ENCODE data around the gene NIPAL4.

The NIPAL4 gene

DNA sequence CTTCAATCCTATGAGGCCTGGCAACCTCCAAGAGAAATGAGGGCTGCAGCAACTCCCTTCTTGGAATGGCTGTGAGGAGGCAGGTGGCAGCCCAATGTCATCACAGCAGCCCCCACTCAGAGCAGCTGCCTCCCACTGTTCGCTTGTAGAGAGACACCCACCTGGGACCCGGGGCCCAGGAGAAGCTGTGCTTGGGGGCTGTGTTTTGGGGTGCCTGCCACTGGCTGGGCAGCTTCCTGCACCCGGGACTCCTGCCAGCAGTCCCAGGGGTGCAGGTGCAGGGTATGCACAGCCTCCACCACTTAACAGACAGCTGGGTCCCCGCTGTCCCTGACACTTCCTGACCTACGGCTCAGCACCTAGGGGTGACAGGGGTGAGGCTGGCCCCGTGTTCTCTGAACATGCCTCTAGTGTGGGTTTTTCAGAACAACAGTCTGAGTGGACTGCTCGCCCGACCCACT is 26.2 kb downstream of the NIPAL4 start:
- DNase-seq (ENCODE audit: low read depth) = no peak

DNA sequence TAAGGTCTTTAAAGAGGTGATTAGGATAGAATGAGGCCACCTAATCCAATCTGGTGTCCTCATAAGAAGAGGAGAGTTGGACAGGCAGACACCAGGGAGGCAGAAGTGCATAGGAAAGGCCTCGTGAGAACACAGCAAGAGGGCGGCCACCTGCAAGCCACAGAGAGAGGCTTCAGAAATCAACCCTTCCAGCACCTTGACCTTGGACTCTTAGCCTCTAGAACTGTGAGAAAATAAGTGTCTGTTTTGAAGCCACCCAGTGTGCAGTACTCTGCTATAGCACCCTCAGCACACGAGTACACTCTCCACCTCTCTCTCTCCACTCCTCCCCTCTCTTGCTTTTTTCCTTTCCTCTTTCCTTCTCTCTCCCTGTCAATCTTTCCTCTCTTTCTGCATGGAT is 26.8 kb downstream of the NIPAL4 start:
- DNase-seq (ENCODE audit: low read depth) = no peak

- DNase-seq (ENCODE audit: low read depth) = no peak
These were observed 27.3 kb downstream of the NIPAL4 start for GRCh38 chr5:157487358-157487757.

GRCh38 chr5:157491471-157491995 is 31.5 kb downstream of the NIPAL4 start:
- no peak for DNase-seq (ENCODE audit: low read depth)

DNA sequence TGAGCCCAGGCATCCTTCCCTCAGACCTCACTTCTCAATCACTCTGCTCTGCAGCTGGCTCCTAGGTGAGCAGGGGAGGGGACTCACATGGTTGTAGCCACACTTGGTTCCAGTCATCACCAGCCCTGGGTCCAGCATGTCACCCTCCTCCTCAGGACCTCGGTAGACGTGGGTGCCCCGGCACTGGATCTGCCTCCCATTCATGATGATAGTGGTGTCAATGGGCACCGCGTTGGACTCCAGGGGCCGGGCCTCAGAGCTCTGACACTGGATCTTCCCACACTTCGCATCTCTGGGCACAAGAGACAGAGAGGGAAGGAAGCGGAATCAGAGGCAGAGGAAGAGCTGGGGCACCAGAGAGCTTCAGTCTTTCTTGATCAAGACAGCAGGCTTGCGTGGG is 32.9 kb downstream of the NIPAL4 start:
- no peak for DNase-seq (ENCODE audit: low read depth)

GRCh38 chr5:157494178-157494832 is 34.3 kb downstream of the NIPAL4 start:
- DNase-seq (ENCODE audit: low read depth) = no peak

DNA sequence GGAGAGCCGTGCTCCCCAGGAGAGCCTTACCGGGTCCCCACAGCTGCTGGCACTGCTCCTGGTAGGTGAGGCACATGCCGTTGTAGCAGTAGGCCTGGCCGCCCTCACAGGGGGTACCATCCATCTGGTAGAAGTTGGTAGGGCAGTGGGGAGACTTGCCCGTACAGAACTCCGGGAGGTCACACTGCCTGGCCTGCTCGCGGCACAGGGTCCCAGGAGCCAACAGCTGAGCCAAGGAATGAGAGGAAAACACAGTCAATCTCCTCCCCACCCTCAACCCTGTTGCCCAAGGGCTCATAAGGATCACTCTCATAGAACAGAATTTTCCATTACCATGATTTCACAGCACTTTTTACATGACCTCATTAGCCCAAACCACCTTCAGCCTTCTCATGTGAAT is 36.9 kb downstream of the NIPAL4 start:
- DNase-seq (ENCODE audit: low read depth) = no peak

GRCh38 chr5:157497875-157498611 is 38.0 kb downstream of the NIPAL4 start:
- no peak for DNase-seq (ENCODE audit: low read depth)

GRCh38 chr5:157502143-157502647 is 42.2 kb downstream of the NIPAL4 start:
- DNase-seq (ENCODE audit: low read depth) = no peak

- DNase-seq (ENCODE audit: low read depth) = no peak
These were observed 44.0 kb downstream of the NIPAL4 start for GRCh38 chr5:157504053-157504452.

- DNase-seq (ENCODE audit: low read depth) = no peak
These were observed 45.5 kb downstream of the NIPAL4 start for GRCh38 chr5:157505496-157505895.

DNA sequence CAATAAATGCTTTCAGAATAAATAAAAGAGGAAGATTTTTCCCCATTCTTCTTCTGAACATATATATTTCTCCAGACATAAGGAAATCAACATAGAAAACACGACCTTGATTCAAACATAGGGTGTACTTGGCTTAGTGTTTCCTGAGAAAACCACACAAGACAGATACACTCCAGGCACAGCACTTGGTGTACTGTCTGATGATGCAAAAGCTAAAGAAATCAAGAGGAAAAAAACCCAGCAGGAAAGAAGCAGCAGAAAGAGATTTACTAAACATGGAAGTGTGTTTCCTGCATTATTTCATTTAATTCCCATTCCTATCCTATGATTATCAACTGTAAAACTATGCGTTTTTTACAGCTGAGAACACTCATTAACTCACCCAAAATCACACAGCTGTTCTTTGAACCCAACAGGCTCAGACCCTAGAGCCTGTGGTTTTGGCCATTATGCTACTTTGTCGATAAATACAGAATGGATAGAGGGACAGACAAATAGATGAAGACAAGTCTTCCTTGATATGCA is 46.1 kb downstream of the NIPAL4 start:
- no peak for DNase-seq (ENCODE audit: low read depth)

- DNase-seq (ENCODE audit: low read depth) = no peak
These were observed 47.2 kb downstream of the NIPAL4 start for GRCh38 chr5:157506981-157507780.

GRCh38 chr5:157509093-157509492 is 49.1 kb downstream of the NIPAL4 start:
- DNase-seq (ENCODE audit: low read depth) = no peak

- DNase-seq (ENCODE audit: low read depth) = no peak
These were observed 49.6 kb downstream of the NIPAL4 start for GRCh38 chr5:157509587-157509986.

DNA sequence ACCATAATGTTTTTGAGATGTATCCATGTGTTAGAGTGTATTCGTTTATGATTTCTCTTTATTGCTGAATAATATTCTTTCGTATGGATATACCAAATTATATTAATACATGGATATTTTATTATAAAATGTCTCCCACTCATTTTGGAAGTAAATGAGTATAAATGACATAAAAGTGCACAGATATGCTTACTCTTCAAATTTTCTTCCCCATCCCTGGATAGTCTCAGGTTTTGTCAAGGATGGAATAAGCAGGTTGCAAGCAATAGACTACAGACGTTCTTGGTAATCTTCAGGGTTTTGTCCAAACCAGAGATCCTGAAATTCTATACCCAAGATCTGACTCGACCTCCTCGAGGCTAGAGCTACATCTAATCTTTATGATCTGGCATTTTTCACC is 50.7 kb downstream of the NIPAL4 start:
- DNase-seq (ENCODE audit: low read depth) = no peak

DNA sequence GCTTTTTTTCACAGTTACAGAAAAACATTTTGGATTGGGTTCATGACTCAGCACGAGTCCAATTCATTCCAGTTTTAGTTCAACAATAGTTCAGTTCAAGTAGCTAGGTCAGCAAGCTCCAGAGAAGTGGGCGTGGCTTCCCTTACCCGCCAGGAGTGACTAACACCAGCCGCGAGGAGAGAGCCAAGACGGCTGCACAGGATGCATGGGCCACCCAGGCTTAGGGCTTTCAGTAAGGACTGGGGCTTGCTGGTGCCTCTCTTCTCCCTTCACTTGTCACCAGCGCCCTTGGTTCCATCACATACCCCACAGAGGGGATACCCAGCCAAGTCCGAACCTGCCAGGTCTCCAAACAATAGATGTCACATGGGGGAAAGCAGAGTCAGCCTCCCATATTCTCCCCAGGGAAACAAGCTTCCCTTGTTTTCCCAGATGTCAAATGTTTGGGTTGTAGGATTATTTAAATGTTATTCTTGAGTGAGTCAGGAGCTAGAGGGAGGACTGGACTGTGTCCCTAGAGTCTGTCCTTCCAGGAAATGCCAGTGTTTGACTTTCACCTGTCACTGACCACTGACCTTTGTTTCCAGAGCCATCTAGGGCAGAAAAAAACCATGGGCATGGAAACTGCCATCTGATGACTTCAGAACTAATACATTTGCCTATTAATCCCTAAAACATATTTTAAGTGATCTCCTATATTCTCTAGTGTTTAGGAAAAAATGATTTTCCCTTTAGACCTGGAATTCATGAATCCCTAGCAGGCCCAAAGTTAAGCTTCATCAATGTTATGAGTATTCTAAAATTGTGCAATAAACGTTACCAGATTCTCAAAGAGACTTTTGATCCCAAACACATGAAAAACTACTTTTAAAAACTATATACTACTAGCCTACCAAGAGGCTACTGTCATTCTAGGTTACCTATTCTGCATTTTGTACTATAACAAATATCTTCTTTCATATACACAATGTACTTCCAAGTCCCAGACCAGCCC is 51.9 kb downstream of the NIPAL4 start:
- DNase-seq (ENCODE audit: low read depth) = no peak

DNA sequence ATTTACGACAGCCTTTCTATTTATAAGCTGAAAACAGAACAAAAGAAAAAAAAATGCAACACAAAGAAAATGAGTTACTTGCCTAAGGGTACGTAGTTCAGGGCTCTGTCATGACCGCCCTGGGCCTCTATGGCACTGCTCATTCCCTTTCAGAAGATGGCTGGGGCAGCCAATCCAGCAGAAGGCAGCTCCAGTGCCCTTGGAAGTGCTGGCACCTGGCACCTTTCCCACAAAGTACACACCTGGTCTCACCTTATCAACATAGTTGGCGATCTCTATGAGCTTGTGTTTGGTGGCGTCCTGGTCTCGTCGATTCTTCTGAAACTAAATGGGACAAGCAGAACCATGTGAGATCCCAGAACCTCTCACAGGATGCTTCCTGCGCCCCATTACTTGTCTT is 53.2 kb downstream of the NIPAL4 start:
- DNase-seq (ENCODE audit: low read depth) = no peak

DNA sequence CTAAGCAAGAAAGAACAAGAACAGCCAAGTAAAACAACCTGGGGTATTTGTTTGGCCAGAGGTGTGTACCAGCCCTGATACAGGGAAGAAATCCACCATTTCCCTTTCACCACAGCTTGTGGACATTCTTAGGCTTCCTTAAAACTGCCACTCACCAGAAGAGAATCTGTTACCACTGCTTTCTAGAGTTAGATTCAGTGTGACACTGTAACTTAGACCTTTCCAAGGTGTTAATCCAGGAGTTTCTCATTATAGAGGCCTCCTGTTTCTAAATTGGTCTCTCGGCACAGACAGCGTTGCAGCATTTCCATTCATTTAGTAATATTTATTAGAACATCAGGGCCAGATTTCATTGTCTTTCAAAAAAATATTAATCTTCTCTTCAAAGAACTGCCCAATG is 55.0 kb downstream of the NIPAL4 start:
- DNase-seq (ENCODE audit: low read depth) = no peak

DNA sequence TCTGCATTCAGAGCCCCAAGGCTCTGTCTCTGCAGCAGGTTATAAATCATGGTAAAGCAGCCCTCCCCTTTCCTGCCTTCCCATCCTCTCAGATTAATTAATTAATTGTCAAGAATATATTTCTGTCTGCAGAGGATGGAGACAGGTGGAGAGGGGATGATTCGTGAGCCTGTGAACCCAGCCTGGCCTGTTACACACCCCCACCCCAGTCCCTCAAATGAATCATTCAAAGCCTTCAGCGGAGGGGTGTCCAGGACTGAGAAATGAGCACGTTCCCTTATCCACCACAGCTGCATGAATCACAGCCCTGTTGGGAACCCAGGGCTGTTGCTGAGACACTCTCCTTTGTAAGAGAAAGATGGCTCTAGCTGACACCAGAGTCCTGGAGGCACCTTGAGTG is 56.0 kb downstream of the NIPAL4 start:
- no peak for DNase-seq (ENCODE audit: low read depth)
